K562 (cell line): Measurements from ENCODE around the gene NPIPB2. TPM values are rescaled to one million over a fixed set of nuclear protein-coding genes. Genes with fewer than 3 reads are reported as not detected.
A peak's percentile ranks its signal among the peaks of the same experiment; 100 is the strongest.

Source experiments
- CBX5 ChIP-seq: IDR thresholded peaks from 2 replicates; pipeline ENCODE4 v1.6.1; 2014; ENCODE audit warnings: low read depth, borderline replicate concordance
- CTCF ChIP-seq, 3 experiments: IDR thresholded peaks in 2 of 3; conservative IDR thresholded peaks in 1 of 3; 2 replicates each; pipeline ENCODE4 v1.5.1; 2011 to 2012; ENCODE audit warnings: low read length in 3 of 3, mild to moderate bottlenecking in 3 of 3, control low read depth in 2 of 3, improper control_type of control experiment in 1 of 3, inconsistent platforms in 1 of 3, low read depth in 1 of 3, mixed read lengths in 1 of 3, moderate library complexity in 1 of 3; ENCODE audit not compliant: insufficient read depth in 2 of 3
- DMBX1 ChIP-seq: fragments of 250-450 bp; sonication (Bioruptor Pico); IDR thresholded peaks from 2 replicates; pipeline ENCODE4 v1.8.0; 2022; ENCODE audit warnings: inconsistent platforms, mild to moderate bottlenecking, moderate library complexity, borderline replicate concordance
- E2F8 ChIP-seq: fragments of 450-650 bp; IDR thresholded peaks from 2 replicates; pipeline ENCODE4 v1.7.1; 2018; ENCODE audit warnings: mild to moderate bottlenecking, low read depth; ENCODE audit not compliant: partially characterized antibody
- GATAD2B ChIP-seq: fragments of 450-650 bp; IDR thresholded peaks from 2 replicates; pipeline ENCODE4 v1.6.1; 2017; ENCODE audit warnings: mild to moderate bottlenecking, borderline replicate concordance
- MAX ChIP-seq: sonication (generic); formaldehyde crosslinking; IDR thresholded peaks from 2 replicates; pipeline ENCODE4 v1.9.0; 2022; ENCODE audit warnings: mild to moderate bottlenecking, missing genetic modification reagents
- MITF ChIP-seq: IDR thresholded peaks from 2 replicates; pipeline ENCODE4 v1.6.1; 2014; ENCODE audit warnings: antibody characterized with exemption
- NR2C1 ChIP-seq, 2 experiments: fragments of 450-650 bp; IDR thresholded peaks; 2 replicates each; pipeline ENCODE4 v1.6.1; 2017; ENCODE audit warnings: mild to moderate bottlenecking in 2 of 2, antibody characterized with exemption in 1 of 2, inconsistent platforms in 1 of 2, missing compliant biosample characterization in 1 of 2, missing genetic modification characterization in 1 of 2
- PURB ChIP-seq: sonication (generic); formaldehyde crosslinking; IDR thresholded peaks from 2 replicates; pipeline ENCODE4 v1.9.0; 2021; ENCODE audit warnings: low read depth, mild to moderate bottlenecking, missing genetic modification reagents
- SIRT6 ChIP-seq: IDR thresholded peaks from one replicate; pipeline ENCODE4 v1.6.1; 2012; ENCODE audit warnings: low read depth, mild to moderate bottlenecking, control low read depth, inconsistent platforms, low read length, moderate library complexity
- SMARCB1 ChIP-seq: IDR thresholded peaks from 2 replicates; pipeline ENCODE4 v1.6.1; 2011; ENCODE audit warnings: improper control_type of control experiment, low read depth; ENCODE audit not compliant: insufficient read length
- ZFPM2 ChIP-seq: fragments of 250-450 bp; sonication (Bioruptor Pico); IDR thresholded peaks from 2 replicates; pipeline ENCODE4 v1.5.1; 2022; ENCODE audit warnings: mild to moderate bottlenecking
- ZNF175 ChIP-seq: fragments of 200-800 bp; sonication (Bioruptor generic); IDR thresholded peaks from 2 replicates; pipeline ENCODE4 v1.6.1; 2016; ENCODE audit warnings: low read depth, mild to moderate bottlenecking, missing genetic modification characterization, missing compliant biosample characterization
- ZNF41 ChIP-seq: fragments of 250-450 bp; sonication (Bioruptor Pico); conservative IDR thresholded peaks from 2 replicates; pipeline ENCODE4 v1.4.0; 2020; ENCODE audit warnings: mild to moderate bottlenecking
- ZNF431 ChIP-seq: sonication (generic); formaldehyde crosslinking; IDR thresholded peaks from 2 replicates; pipeline ENCODE4 v1.8.0; 2022; ENCODE audit warnings: mild to moderate bottlenecking, missing genetic modification reagents
- polyA plus RNA-seq, 8 experiments: library from polyadenylated mRNA; depleted of rRNA in 4 of 8; stranded (reverse) in 5 of 8; unstranded in 3 of 8; fragments of >200 nt; fragmentation: Nextera tagmentation in 2 of 8; fragmentation: Illumina TruSeq in 1 of 8; extraction: Ambion mirVana in 2 of 8; extraction: Trizol in 1 of 8; gene quantifications; 2 replicates each; pipeline versions ENCODE4 v1.2.1 to v1.2.3, GENCODE V29; 2011 to 2014; ENCODE audit warnings: inconsistent platforms in 1 of 8, missing spikeins in 1 of 8
- total RNA-seq, 7 experiments: library from RNA; depleted of rRNA in 6 of 7; stranded (reverse); fragments of >200 nt in 6 of 7; fragmentation: Illumina TruSeq in 2 of 7; extraction: Trizol in 2 of 7; gene quantifications; 2 replicates each; pipeline versions ENCODE4 v1.2.1 to v1.2.3, GENCODE V29; 2011 to 2021; ENCODE audit warnings: low replicate concordance in 1 of 7
- TF ChIP-seq, protein P1 (sequence below), 2 experiments: IDR thresholded peaks; 2 replicates each; pipeline ENCODE4 v1.6.1; 2012; ENCODE audit warnings: improper control_type of control experiment in 2 of 2, low read depth in 2 of 2, low read length in 2 of 2, borderline replicate concordance in 1 of 2

NPIPB2 gene
- total and polyA plus RNA-seq, 9 of the 15 experiments (the other 6 are each of a cell fraction or from before 2014, with no cell fraction given), result 0.21 to 2.9 (median 1.6) TPM; not detected in 1

DNA sequence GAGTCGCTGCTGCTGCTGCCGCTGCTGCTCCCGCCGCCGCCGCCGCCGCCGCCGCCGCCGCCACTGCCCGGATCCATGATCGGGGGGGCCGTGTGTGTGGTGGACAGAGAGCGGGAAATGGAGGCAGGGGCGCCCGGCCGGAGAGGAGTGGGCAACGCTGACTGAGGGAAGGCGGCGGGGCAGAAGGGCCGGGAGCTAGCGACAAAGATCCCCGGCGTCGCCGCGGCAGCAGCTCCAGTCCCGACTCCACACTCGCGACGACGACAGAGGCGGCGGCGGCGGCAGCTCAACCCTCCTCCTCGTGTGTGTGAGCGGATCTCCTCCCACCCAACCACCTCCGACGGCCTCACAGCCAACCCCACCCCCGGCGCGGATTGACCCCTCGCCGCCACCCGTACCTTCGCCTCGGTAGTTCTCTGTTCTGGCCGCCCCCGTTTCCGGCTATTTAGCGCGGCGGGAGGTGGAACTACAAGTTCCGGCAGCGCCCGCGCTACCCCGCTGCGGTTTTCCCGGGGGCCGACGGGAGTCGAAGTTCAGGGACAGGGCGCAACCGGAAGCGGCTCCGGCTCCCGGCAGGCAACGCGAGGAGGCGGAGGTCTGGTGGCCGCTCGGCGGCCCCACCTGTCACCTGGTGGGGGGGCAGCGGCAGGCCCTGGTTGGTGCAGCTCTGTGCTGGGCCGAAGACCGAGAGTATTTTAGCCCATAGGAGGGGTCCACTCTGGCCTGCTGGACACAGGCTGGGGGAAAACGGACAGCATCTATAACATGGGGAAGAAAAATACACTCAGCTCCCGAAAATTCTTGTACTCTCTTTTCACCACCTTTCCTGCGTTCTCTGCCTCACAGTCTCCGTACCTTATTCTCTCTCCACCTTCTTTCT is 26.0 kb downstream of the NPIPB2 start, which contains the start of gene GSPT1 (continued):
- TF ChIP-seq MITF (peak; percentile 8; the same call in 1 of the 2 replicates), ZNF41 (CRISPR knock-in tag) (no peak), ZNF175 (peak; percentile 93; the same call in 1 of the 2 replicates), NR2C1 (IDR thresholded peaks at IDR 0.05) (peak; percentile 94), NR2C1 (tag; IDR thresholded peaks at IDR 0.05) (peak; percentile 97), GATAD2B (peak; percentile 20; the same call in 1 of the 2 replicates), DMBX1 (CRISPR knock-in tag) (peak; percentile 94; the same call in 1 of the 2 replicates), ZNF431 (peak; percentile 44; the same call in 1 of the 2 replicates), MAX (peak; percentile 66), SIRT6 (no peak), CTCF (IDR thresholded peaks at IDR 0.05 in 2 of 3, conservative IDR thresholded peaks at IDR 0.05 in 1 of 3; ENCODE audit: insufficient read depth in 2 of 3, low read depth in 1 of 3, low read length in 3 of 3) (peak in 2 of 3 experiments; percentile 26 to 29; a peak in 2 of 6 replicates), ZFPM2 (no peak), PURB (CRISPR knock-in tag) (no peak), CBX5 (peak; percentile 44; the same call in 1 of the 2 replicates), SMARCB1 (no peak), E2F8 (peak; percentile 76)
- TF ChIP-seq, protein P1, sequence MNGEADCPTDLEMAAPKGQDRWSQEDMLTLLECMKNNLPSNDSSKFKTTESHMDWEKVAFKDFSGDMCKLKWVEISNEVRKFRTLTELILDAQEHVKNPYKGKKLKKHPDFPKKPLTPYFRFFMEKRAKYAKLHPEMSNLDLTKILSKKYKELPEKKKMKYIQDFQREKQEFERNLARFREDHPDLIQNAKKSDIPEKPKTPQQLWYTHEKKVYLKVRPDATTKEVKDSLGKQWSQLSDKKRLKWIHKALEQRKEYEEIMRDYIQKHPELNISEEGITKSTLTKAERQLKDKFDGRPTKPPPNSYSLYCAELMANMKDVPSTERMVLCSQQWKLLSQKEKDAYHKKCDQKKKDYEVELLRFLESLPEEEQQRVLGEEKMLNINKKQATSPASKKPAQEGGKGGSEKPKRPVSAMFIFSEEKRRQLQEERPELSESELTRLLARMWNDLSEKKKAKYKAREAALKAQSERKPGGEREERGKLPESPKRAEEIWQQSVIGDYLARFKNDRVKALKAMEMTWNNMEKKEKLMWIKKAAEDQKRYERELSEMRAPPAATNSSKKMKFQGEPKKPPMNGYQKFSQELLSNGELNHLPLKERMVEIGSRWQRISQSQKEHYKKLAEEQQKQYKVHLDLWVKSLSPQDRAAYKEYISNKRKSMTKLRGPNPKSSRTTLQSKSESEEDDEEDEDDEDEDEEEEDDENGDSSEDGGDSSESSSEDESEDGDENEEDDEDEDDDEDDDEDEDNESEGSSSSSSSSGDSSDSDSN (IDR thresholded peaks at IDR 0.05; ENCODE audit: borderline replicate concordance in 1 of 2, low read depth in 2 of 2, low read length in 2 of 2), result no peak
